ENCODE data around the gene RMRP. TPM values are rescaled to one million over a fixed set of nuclear protein-coding genes. Genes with fewer than 3 reads are reported as not detected.
"Not testable (repeated sequence)": the region's sequence is repeated elsewhere in the genome, so short reads cannot be mapped to it uniquely, and the experiment has no call there.

RMRP gene
- total RNA-seq, 1 donor: 88,726 TPM

- H2AFZ ChIP-seq (ENCODE audit: low read length): peak overlapping the region; percentile 98
- peak overlapping the region; percentile 93 for H3K4me2 ChIP-seq (ENCODE audit: insufficient read depth, low read length)
- no peak overlapping the region for H3K27ac ChIP-seq (ENCODE audit: low read depth, low read length)
- peaks cover 12% of the 10 kb centered on the region for H3K27me3 ChIP-seq (ENCODE audit: insufficient read depth, low read length)
- H3K79me2 ChIP-seq (ENCODE audit: insufficient read depth, low read length): no peaks in the 10 kb centered on the region
- no peaks in the 10 kb centered on the region for H3K4me1 ChIP-seq (ENCODE audit: insufficient read depth, low read length)
- H3K9me3 ChIP-seq (ENCODE audit: low read depth, low read length): no peaks in the 10 kb centered on the region
- no peak for TF ChIP-seq CTCF (IDR thresholded peaks at IDR 0.05; ENCODE audit: extremely low read depth, low read depth, low read length)
- H3K36me3 ChIP-seq (ENCODE audit: insufficient read depth, low read length): no peaks in the 10 kb centered on the region
- no peaks in the 10 kb centered on the region for H4K20me1 ChIP-seq (ENCODE audit: insufficient read depth, low read length)
- H3K4me3 ChIP-seq (ENCODE audit: insufficient read depth, low read length): peak overlapping the region; percentile 68
- DNase-seq (ENCODE audit: insufficient read length, low spot score, missing footprints): peak; percentile 94
These were observed 40.9 kb downstream of the RMRP start for GRCh38 chr9:35616681-35617459.

- Histone ChIP-seq H3K9me3 (ENCODE audit: low read depth, low read length) (no peaks in the 10 kb centered on the region), H4K20me1 (ENCODE audit: insufficient read depth, low read length) (no peaks in the 10 kb centered on the region), H3K36me3 (ENCODE audit: insufficient read depth, low read length) (no peaks in the 10 kb centered on the region), H3K79me2 (ENCODE audit: insufficient read depth, low read length) (no peaks in the 10 kb centered on the region), H3K4me2 (ENCODE audit: insufficient read depth, low read length) (peak overlapping the region; percentile 93), H3K4me3 (ENCODE audit: insufficient read depth, low read length) (no peak overlapping the region), H3K27ac (ENCODE audit: low read depth, low read length) (no peak overlapping the region), H3K4me1 (ENCODE audit: insufficient read depth, low read length) (no peaks in the 10 kb centered on the region), H3K27me3 (ENCODE audit: insufficient read depth, low read length) (peaks cover 10% of the 10 kb centered on the region), H2AFZ (ENCODE audit: low read length) (peak overlapping the region; percentile 98)
- no peak for TF ChIP-seq CTCF (IDR thresholded peaks at IDR 0.05; ENCODE audit: extremely low read depth, low read depth, low read length)
- peak; percentile 58 for DNase-seq (ENCODE audit: insufficient read length, low spot score, missing footprints)
These were observed 41.7 kb downstream of the RMRP start for GRCh38 chr9:35615981-35616680.

DNA sequence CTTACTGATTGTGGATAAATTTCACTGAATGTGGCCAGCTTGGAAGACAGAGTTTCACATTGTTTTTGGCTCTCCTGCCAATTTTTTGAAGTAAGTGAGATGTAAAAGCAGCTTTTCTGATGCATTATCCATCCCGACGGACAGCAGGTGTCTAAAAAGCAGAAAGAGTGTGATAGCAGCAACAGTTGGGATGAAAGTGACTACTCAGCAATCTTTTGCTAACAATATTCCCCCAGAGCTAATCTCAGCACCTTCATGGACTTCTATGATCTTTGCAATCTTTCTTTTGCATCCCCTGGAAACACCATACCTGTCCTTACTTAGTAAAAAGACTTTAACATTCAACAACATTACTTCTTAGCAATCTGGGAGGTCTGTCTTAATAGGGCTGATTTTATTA, 45.0 kb downstream of the RMRP start:
- no peak overlapping the region for H3K4me3 ChIP-seq (ENCODE audit: insufficient read depth, low read length)
- no peaks in the 10 kb centered on the region for H3K9me3 ChIP-seq (ENCODE audit: low read depth, low read length)
- no peaks in the 10 kb centered on the region for H3K4me1 ChIP-seq (ENCODE audit: insufficient read depth, low read length)
- H3K4me2 ChIP-seq (ENCODE audit: insufficient read depth, low read length): no peak overlapping the region
- peaks cover 1% of the 10 kb centered on the region for H4K20me1 ChIP-seq (ENCODE audit: insufficient read depth, low read length)
- no peak for DNase-seq (ENCODE audit: insufficient read length, low spot score, missing footprints)
- H3K79me2 ChIP-seq (ENCODE audit: insufficient read depth, low read length): no peaks in the 10 kb centered on the region
- H3K27ac ChIP-seq (ENCODE audit: low read depth, low read length): no peak overlapping the region
- H3K36me3 ChIP-seq (ENCODE audit: insufficient read depth, low read length): peaks cover 22% of the 10 kb centered on the region
- no peak overlapping the region for H2AFZ ChIP-seq (ENCODE audit: low read length)
- TF ChIP-seq CTCF (IDR thresholded peaks at IDR 0.05; ENCODE audit: extremely low read depth, low read depth, low read length): no peak
- peaks cover 9% of the 10 kb centered on the region for H3K27me3 ChIP-seq (ENCODE audit: insufficient read depth, low read length)

DNA sequence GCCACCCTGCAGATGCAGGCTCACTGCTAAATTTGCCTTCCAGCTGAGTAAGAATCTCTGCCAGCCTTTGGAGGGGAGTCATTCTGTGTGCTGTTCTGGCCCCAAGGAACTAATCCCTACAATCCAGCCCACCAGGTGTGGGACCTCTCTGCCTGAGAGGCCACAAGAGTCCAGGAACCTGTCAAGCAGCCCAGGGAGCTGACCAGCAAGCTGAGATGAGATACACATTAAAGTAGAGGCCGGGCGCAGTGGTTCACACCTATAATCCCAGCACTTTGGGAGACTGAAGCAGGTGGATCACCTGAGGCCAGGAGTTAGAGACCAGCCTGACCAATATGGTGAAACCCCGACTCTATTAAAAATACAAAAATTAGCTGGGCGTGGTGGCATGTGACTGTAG, 45.8 kb downstream of the RMRP start:
- not testable (repeated sequence) for H2AFZ ChIP-seq (ENCODE audit: low read length); H4K20me1 ChIP-seq (ENCODE audit: insufficient read depth, low read length); H3K4me2 ChIP-seq (ENCODE audit: insufficient read depth, low read length); H3K27ac ChIP-seq (ENCODE audit: low read depth, low read length); H3K27me3 ChIP-seq (ENCODE audit: insufficient read depth, low read length); H3K4me1 ChIP-seq (ENCODE audit: insufficient read depth, low read length); H3K79me2 ChIP-seq (ENCODE audit: insufficient read depth, low read length); H3K4me3 ChIP-seq (ENCODE audit: insufficient read depth, low read length); H3K9me3 ChIP-seq (ENCODE audit: low read depth, low read length)
- DNase-seq (ENCODE audit: insufficient read length, low spot score, missing footprints): peak; percentile 65
- H3K36me3 ChIP-seq (ENCODE audit: insufficient read depth, low read length): peaks cover 30% of the 10 kb centered on the region

Data from osteoblast (primary cell).